Stimulated activated CD4-positive, alpha-beta T cell treated with anti-CD3 and anti-CD28 coated beads, TNF-alpha, amount 100 ng/mL, for 24 hours (primary cell): ENCODE results near the gene ZNF280A.
A peak's percentile ranks its signal among the peaks of the same experiment; 100 is the strongest.
"Not testable (repeated sequence)": the region's sequence is repeated elsewhere in the genome, so short reads cannot be mapped to it uniquely, and the experiment has no call there.

Experiments
- DNase-seq, 3 experiments: peaks; one replicate each; pipeline ENCODE4 v3.0.0-alpha.2; 2020; ENCODE audit warnings: low read depth in 3 of 3

The ZNF280A gene

GRCh38 chr22:22469527-22469926 is 50.5 kb downstream of the ZNF280A start:
- no peak for DNase-seq

GRCh38 chr22:22468794-22469469 is 51.1 kb downstream of the ZNF280A start:
- not testable (repeated sequence) for DNase-seq

GRCh38 chr22:22467112-22467511 is 53.0 kb downstream of the ZNF280A start:
- no peak for DNase-seq

- no peak for DNase-seq
These were observed 54.3 kb downstream of the ZNF280A start for GRCh38 chr22:22465782-22466181.

- no peak for DNase-seq
These were observed 54.9 kb downstream of the ZNF280A start for GRCh38 chr22:22465094-22465602.

GRCh38 chr22:22464541-22465054 is 55.5 kb downstream of the ZNF280A start:
- no peak for DNase-seq

GRCh38 chr22:22463855-22464540 is 56.1 kb downstream of the ZNF280A start:
- peak; percentile 28 to 45 (median 42) for DNase-seq
